CD14-positive monocyte (primary cell): ENCODE data around the gene HDHD5. TPM values are rescaled to one million over a fixed set of nuclear protein-coding genes. Genes with fewer than 3 reads are reported as not detected.

Source experiments
- DNase-seq, 3 donors: peaks; one replicate each; pipeline ENCODE4 v3.0.0-alpha.2; 2011 to 2022
- H2AFZ ChIP-seq: 2 replicates; pipeline ENCODE4 v1.6.0; 2012; ENCODE audit warnings: mild to moderate bottlenecking, low read depth, low read length, inconsistent platforms; ENCODE audit not compliant: insufficient read depth, poor library complexity, severe bottlenecking
- H3K27ac ChIP-seq, 2 donors: 1 replicate in 1 of 2; 2 replicates in 1 of 2; pipeline ENCODE4 v1.5.1; 2012 to 2013; ENCODE audit warnings: low read length in 2 of 2, control low read depth in 1 of 2, inconsistent platforms in 1 of 2, low read depth in 1 of 2, mild to moderate bottlenecking in 1 of 2
- H3K27me3 ChIP-seq, 2 donors: one replicate each; pipeline versions ENCODE4 v1.6.0 to v1.6.1; 2011 to 2013; ENCODE audit warnings: low read length in 2 of 2; ENCODE audit not compliant: control insufficient read depth in 2 of 2, insufficient read depth in 2 of 2
- H3K36me3 ChIP-seq, 2 donors: replicated peaks in 1 of 2; 1 replicate in 1 of 2; 2 replicates in 1 of 2; pipeline versions ENCODE4 v1.5.1 to v1.6.1; 2012 to 2013; ENCODE audit warnings: low read length in 2 of 2, control low read depth in 1 of 2, inconsistent platforms in 1 of 2, mild to moderate bottlenecking in 1 of 2; ENCODE audit not compliant: insufficient read depth in 2 of 2, control insufficient read depth in 1 of 2
- H3K4me1 ChIP-seq, 2 donors: 1 replicate in 1 of 2; 2 replicates in 1 of 2; pipeline versions ENCODE4 v1.5.1 to v1.6.1; 2012 to 2013; ENCODE audit warnings: low read length in 2 of 2, control low read depth in 1 of 2, inconsistent platforms in 1 of 2, mild to moderate bottlenecking in 1 of 2, moderate library complexity in 1 of 2; ENCODE audit not compliant: insufficient read depth in 2 of 2, control insufficient read depth in 1 of 2
- H3K4me2 ChIP-seq: replicated peaks from 2 replicates; pipeline ENCODE3; 2012; ENCODE audit warnings: low read length, moderate library complexity, mild to moderate bottlenecking; ENCODE audit not compliant: poor library complexity, severe bottlenecking; ENCODE audit errors: extremely low read depth
- H3K4me3 ChIP-seq, 3 experiments: fragments of 200-600 bp in 1 of 3; sonication (generic) in 1 of 3; replicated peaks in 1 of 3; 1 replicate in 2 of 3; 2 replicates in 1 of 3; pipeline ENCODE4 v1.5.1; 2011 to 2013; ENCODE audit warnings: low read length in 3 of 3, mild to moderate bottlenecking in 3 of 3, control low read depth in 2 of 3, low read depth in 2 of 3, inconsistent platforms in 1 of 3, moderate library complexity in 1 of 3
- H3K79me2 ChIP-seq: 2 replicates; pipeline ENCODE4 v1.6.0; 2012; ENCODE audit warnings: mild to moderate bottlenecking, control low read depth, inconsistent platforms, low read length, moderate library complexity; ENCODE audit not compliant: insufficient read depth
- H3K9ac ChIP-seq: 2 replicates; pipeline ENCODE4 v1.6.0; 2017; ENCODE audit warnings: low read length, mild to moderate bottlenecking; ENCODE audit not compliant: insufficient read depth, poor library complexity, severe bottlenecking
- H3K9me3 ChIP-seq, 2 donors: replicated peaks in 1 of 2; 1 replicate in 1 of 2; 2 replicates in 1 of 2; pipeline versions ENCODE4 v1.5.1 to v1.6.1; 2012 to 2013; ENCODE audit warnings: low read length in 2 of 2, control low read depth in 1 of 2; ENCODE audit not compliant: control insufficient read depth in 1 of 2, insufficient read depth in 1 of 2
- H4K20me1 ChIP-seq: 2 replicates; pipeline ENCODE4 v1.6.0; 2012; ENCODE audit warnings: mild to moderate bottlenecking, low read length, control low read depth, moderate library complexity; ENCODE audit not compliant: insufficient read depth
- H3K27ac Mint-ChIP-seq, 7 donors: one replicate each; pipeline ENCODE4 v1.8.0; 2020; ENCODE audit warnings: mild to moderate bottlenecking in 7 of 7, mixed read lengths in 7 of 7, moderate library complexity in 6 of 7, inconsistent platforms in 2 of 7
- H3K27me3 Mint-ChIP-seq, 3 donors: one replicate each; pipeline ENCODE4 v1.8.0; 2021 to 2022; ENCODE audit warnings: low read depth in 3 of 3, mild to moderate bottlenecking in 3 of 3, mixed read lengths in 3 of 3, moderate library complexity in 3 of 3, inconsistent platforms in 1 of 3
- H3K36me3 Mint-ChIP-seq, 2 donors: one replicate each; pipeline ENCODE4 v1.8.0; 2020; ENCODE audit warnings: mixed read lengths in 2 of 2, inconsistent platforms in 1 of 2, mild to moderate bottlenecking in 1 of 2
- H3K4me1 Mint-ChIP-seq: one replicate; pipeline ENCODE4 v1.8.0; 2020; ENCODE audit warnings: mild to moderate bottlenecking, mixed read lengths
- H3K4me3 Mint-ChIP-seq, 2 donors: one replicate each; pipeline ENCODE4 v1.8.0; 2020; ENCODE audit warnings: mild to moderate bottlenecking in 2 of 2, mixed read lengths in 2 of 2, moderate library complexity in 1 of 2
- H3K9me3 Mint-ChIP-seq, 7 donors: one replicate each; pipeline ENCODE4 v1.8.0; 2020 to 2022; ENCODE audit warnings: mixed read lengths in 7 of 7, mild to moderate bottlenecking in 6 of 7, moderate library complexity in 6 of 7, inconsistent platforms in 2 of 7
- WGBS: methylation state at CpG from one replicate; pipeline ENCODE4 v1.1.5; 2013; ENCODE audit warnings: missing lambda C conversion rate; ENCODE audit not compliant: insufficient coverage; 5-methylcytosine and 5-hydroxymethylcytosine counted together
- intact Hi-C, 2 donors: fragments of 100-400 bp; cut with micrococcal nuclease; formaldehyde crosslinking; loops; one replicate each; pipeline versions ENCODE4 v1.15.0 to v1.15.1; 2023
- polyA plus RNA-seq, 3 donors: library from polyadenylated mRNA; depleted of rRNA in 1 of 3; unstranded in 2 of 3; stranded (reverse) in 1 of 3; fragments of 300-500 nt in 2 of 3; fragments of >200 nt in 1 of 3; fragmentation: Illumina TruSeq in 2 of 3; gene quantifications; 1 replicate in 2 of 3; 2 replicates in 1 of 3; pipeline ENCODE4 v1.2.3, GENCODE V29; 2012 to 2021
- TF ChIP-seq, protein P1 (sequence below): fragments of 200-600 bp; IDR thresholded peaks from one replicate; pipeline ENCODE4 v1.8.0; 2022; ENCODE audit warnings: antibody characterized with exemption, mild to moderate bottlenecking

Gene HDHD5
- polyA plus RNA-seq, 3 donors: 75.9 to 119 (median 79.9) TPM

GRCh38 chr22:17192186-17192585 lies 33.1 kb upstream of the HDHD5 start:
- no peak overlapping the region for H3K4me3 Mint-ChIP-seq
- no peak for DNase-seq
- peak overlapping the region in 5 of 7 donors; percentile 33 to 82 (median 59) for H3K27ac Mint-ChIP-seq
- no peaks in the 10 kb centered on the region for H3K79me2 ChIP-seq
- H3K36me3 ChIP-seq: peaks cover 75 to 96% of the 10 kb centered on the region in 2 donors
- TF ChIP-seq, protein P1, sequence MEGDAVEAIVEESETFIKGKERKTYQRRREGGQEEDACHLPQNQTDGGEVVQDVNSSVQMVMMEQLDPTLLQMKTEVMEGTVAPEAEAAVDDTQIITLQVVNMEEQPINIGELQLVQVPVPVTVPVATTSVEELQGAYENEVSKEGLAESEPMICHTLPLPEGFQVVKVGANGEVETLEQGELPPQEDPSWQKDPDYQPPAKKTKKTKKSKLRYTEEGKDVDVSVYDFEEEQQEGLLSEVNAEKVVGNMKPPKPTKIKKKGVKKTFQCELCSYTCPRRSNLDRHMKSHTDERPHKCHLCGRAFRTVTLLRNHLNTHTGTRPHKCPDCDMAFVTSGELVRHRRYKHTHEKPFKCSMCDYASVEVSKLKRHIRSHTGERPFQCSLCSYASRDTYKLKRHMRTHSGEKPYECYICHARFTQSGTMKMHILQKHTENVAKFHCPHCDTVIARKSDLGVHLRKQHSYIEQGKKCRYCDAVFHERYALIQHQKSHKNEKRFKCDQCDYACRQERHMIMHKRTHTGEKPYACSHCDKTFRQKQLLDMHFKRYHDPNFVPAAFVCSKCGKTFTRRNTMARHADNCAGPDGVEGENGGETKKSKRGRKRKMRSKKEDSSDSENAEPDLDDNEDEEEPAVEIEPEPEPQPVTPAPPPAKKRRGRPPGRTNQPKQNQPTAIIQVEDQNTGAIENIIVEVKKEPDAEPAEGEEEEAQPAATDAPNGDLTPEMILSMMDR: no peak
- H3K4me1 Mint-ChIP-seq: no peaks in the 10 kb centered on the region
- intact Hi-C loops: no loop called here
- no CpG with 5 or more reads among the region's 5 CpGs for WGBS
- no peaks in the 10 kb centered on the region for H3K9me3 Mint-ChIP-seq
- H3K9me3 ChIP-seq: no peaks in the 10 kb centered on the region
- no peak overlapping the region for H3K4me2 ChIP-seq
- H4K20me1 ChIP-seq: peaks cover 93% of the 10 kb centered on the region
- H3K9ac ChIP-seq: no peak overlapping the region
- no peak overlapping the region for H3K4me3 ChIP-seq
- H3K4me1 ChIP-seq: no peaks in the 10 kb centered on the region
- H3K27me3 Mint-ChIP-seq: no peaks in the 10 kb centered on the region
- no peaks in the 10 kb centered on the region for H3K27me3 ChIP-seq
- H3K27ac ChIP-seq: peak overlapping the region in 1 of 2 donors; percentile 56
- H3K36me3 Mint-ChIP-seq: peaks cover 74 to 94% of the 10 kb centered on the region in 2 donors
- no peak overlapping the region for H2AFZ ChIP-seq

GRCh38 chr22:17191163-17191784 lies 32.2 kb upstream of the HDHD5 start:
- no peak overlapping the region for H3K9ac ChIP-seq
- H3K4me2 ChIP-seq: no peak overlapping the region
- H3K36me3 ChIP-seq: peaks cover 74 to 96% of the 10 kb centered on the region in 2 donors
- H3K36me3 Mint-ChIP-seq: peaks cover 65 to 94% of the 10 kb centered on the region in 2 donors
- no peaks in the 10 kb centered on the region for H3K79me2 ChIP-seq
- H3K4me3 ChIP-seq: no peak overlapping the region
- H4K20me1 ChIP-seq: peaks cover 86% of the 10 kb centered on the region
- no peaks in the 10 kb centered on the region for H3K4me1 ChIP-seq
- no peaks in the 10 kb centered on the region for H3K4me1 Mint-ChIP-seq
- no peaks in the 10 kb centered on the region for H3K9me3 ChIP-seq
- WGBS: 97% methylated on average over 10 of the region's 12 CpGs
- H3K27ac ChIP-seq: peak overlapping the region in 1 of 2 donors; percentile 28
- DNase-seq: no peak
- H3K27me3 Mint-ChIP-seq: no peaks in the 10 kb centered on the region
- no peak overlapping the region for H2AFZ ChIP-seq
- H3K4me3 Mint-ChIP-seq: no peak overlapping the region
- H3K9me3 Mint-ChIP-seq: no peaks in the 10 kb centered on the region
- peak overlapping the region in 2 of 7 donors; percentile 21 to 61 for H3K27ac Mint-ChIP-seq
- intact Hi-C loops: no loop called here
- TF ChIP-seq, protein P1: no peak
- H3K27me3 ChIP-seq: no peaks in the 10 kb centered on the region
